GM12878 (cell line): ENCODE results near the gene GAB1. TPM values are rescaled to one million over a fixed set of nuclear protein-coding genes. Genes with fewer than 3 reads are reported as not detected.

ENCODE experiments used
- ATAC-seq: fragments of 200-7000 bp; cut with Tn5 transposase; 3 replicates; pipeline ENCODE4 v1.9.1; 2020; ENCODE audit warnings: mild to moderate bottlenecking, moderate library complexity
- BruUV-seq: library from RNA; stranded (reverse); fragments of 400-500 nt; replicated peaks from 2 replicates; lab custom pipeline; 2021; lab: Mats Ljungman, UMichigan
- CTCF ChIA-PET: fragments of 300-600 bp; sonication (Branson Sonifier 250); formaldehyde crosslinking; extraction: SDS; loops from one replicate; lab custom pipeline; 2021; ENCODE audit warnings: inconsistent platforms; lab: Yijun Ruan, JAX
- POLR2A ChIA-PET: fragments of 350-600 bp; formaldehyde crosslinking; extraction: SDS; loops from one replicate; lab custom pipeline; 2021; ENCODE audit warnings: inconsistent platforms; lab: Charles Lee
- RAD21 ChIA-PET: fragments of 300-600 bp; sonication (Branson Sonifier 250); formaldehyde crosslinking; loops from one replicate; lab custom pipeline; 2023; ENCODE audit warnings: antibody characterized with exemption; ENCODE audit not compliant: unreplicated experiment; lab: Charles Lee
- SMC1A ChIA-PET: fragments of 300-600 bp; sonication (Branson Sonifier 250); formaldehyde crosslinking; loops from one replicate; lab custom pipeline; 2023; ENCODE audit not compliant: unreplicated experiment, uncharacterized antibody; lab: Charles Lee
- DNase-seq: peaks from one replicate; pipeline ENCODE4 v3.0.0-alpha.2; 2011; ENCODE audit warnings: low read depth, low spot score
- FAIRE-seq: peaks from 3 replicates; lab custom pipeline; 2011; peaks lifted over from hg19 to GRCh38; lab: Jason Lieb, UNC
- H2AFZ ChIP-seq: 2 replicates; pipeline ENCODE4 v1.6.0; 2011; ENCODE audit warnings: low read depth, low read length, control low read depth; ENCODE audit not compliant: control insufficient read depth
- H3K27ac ChIP-seq: 2 replicates; pipeline ENCODE4 v1.5.1; 2011; ENCODE audit warnings: control low read depth; ENCODE audit not compliant: control insufficient read depth, insufficient read depth
- H3K27me3 ChIP-seq, 2 experiments: replicated peaks in 1 of 2; 2 replicates each; pipeline versions ENCODE4 v1.6.0 to v1.6.1; 2011; ENCODE audit warnings: low read length in 1 of 2; ENCODE audit not compliant: control insufficient read depth in 2 of 2, insufficient read depth in 2 of 2
- H3K36me3 ChIP-seq, 2 experiments: 2 replicates each; pipeline ENCODE4 v1.5.1; 2011; ENCODE audit warnings: low read length in 1 of 2; ENCODE audit not compliant: control insufficient read depth in 2 of 2, insufficient read depth in 2 of 2
- H3K4me1 ChIP-seq: 2 replicates; pipeline ENCODE4 v1.6.1; 2011; ENCODE audit warnings: mild to moderate bottlenecking, low read length, moderate library complexity, mixed read lengths; ENCODE audit not compliant: control insufficient read depth, insufficient read depth
- H3K4me2 ChIP-seq: 2 replicates; pipeline ENCODE4 v1.6.0; 2011; ENCODE audit warnings: control low read depth; ENCODE audit not compliant: control insufficient read depth, insufficient read depth
- H3K4me3 ChIP-seq: fragments of 200-600 bp; sonication (generic); 2 replicates; pipeline ENCODE4 v1.5.1; 2016
- H3K79me2 ChIP-seq: 2 replicates; pipeline ENCODE4 v1.6.0; 2011; ENCODE audit warnings: low read length; ENCODE audit not compliant: control insufficient read depth, insufficient read depth
- H3K9ac ChIP-seq: 2 replicates; pipeline ENCODE4 v1.8.0; 2011; ENCODE audit warnings: low read length, control low read depth, mixed read lengths; ENCODE audit not compliant: control insufficient read depth, insufficient read depth
- H3K9me3 ChIP-seq: replicated peaks from 3 replicates; pipeline ENCODE4 v1.5.1; 2011; ENCODE audit warnings: mild to moderate bottlenecking, low read length; ENCODE audit not compliant: control insufficient read depth, insufficient read depth
- H4K20me1 ChIP-seq: 2 replicates; pipeline ENCODE4 v1.6.0; 2011; ENCODE audit not compliant: control insufficient read depth, insufficient read depth
- ATF7 ChIP-seq: fragments of 450-650 bp; IDR thresholded peaks from 2 replicates; pipeline ENCODE4 v1.6.1; 2016; ENCODE audit warnings: low read depth, mild to moderate bottlenecking
- BHLHE40 ChIP-seq, 2 experiments: fragments of 450-650 bp in 1 of 2; IDR thresholded peaks; 2 replicates each; pipeline ENCODE4 v1.6.1; 2011 to 2017; ENCODE audit warnings: low read depth in 2 of 2, borderline replicate concordance in 1 of 2, improper control_type of control experiment in 1 of 2, low read length in 1 of 2, mild to moderate bottlenecking in 1 of 2
- CBX5 ChIP-seq: sonication (generic); IDR thresholded peaks from 2 replicates; pipeline ENCODE4 v1.6.1; 2016; ENCODE audit warnings: low read depth, moderate library complexity, mild to moderate bottlenecking, inconsistent platforms
- CREB1 ChIP-seq: IDR thresholded peaks from 2 replicates; pipeline ENCODE4 v1.6.1; 2012; ENCODE audit warnings: low read depth, mild to moderate bottlenecking, inconsistent platforms
- EGR1 ChIP-seq, 2 experiments: IDR thresholded peaks; 1 replicate in 1 of 2; 2 replicates in 1 of 2; pipeline ENCODE4 v1.6.1; 2011 to 2012; ENCODE audit warnings: low read depth in 2 of 2, low read length in 2 of 2, borderline replicate concordance in 1 of 2, mild to moderate bottlenecking in 1 of 2, moderate library complexity in 1 of 2
- ETV6 ChIP-seq, 2 experiments: fragments of 450-650 bp in 1 of 2; IDR thresholded peaks in 1 of 2; conservative IDR thresholded peaks in 1 of 2; 2 replicates each; pipeline ENCODE4 v1.6.1; 2014; ENCODE audit warnings: antibody characterized with exemption in 1 of 2, borderline replicate concordance in 1 of 2, low read depth in 1 of 2, mild to moderate bottlenecking in 1 of 2, moderate library complexity in 1 of 2
- GABPA ChIP-seq: IDR thresholded peaks from 2 replicates; pipeline ENCODE4 v1.6.1; 2014; ENCODE audit warnings: antibody characterized with exemption, low read depth, mild to moderate bottlenecking, inconsistent platforms
- IKZF2 ChIP-seq, 2 experiments: fragments of 450-650 bp; IDR thresholded peaks; 2 replicates each; pipeline ENCODE4 v1.6.1; 2017; ENCODE audit warnings: mild to moderate bottlenecking in 2 of 2, moderate library complexity in 2 of 2
- JUNB ChIP-seq: IDR thresholded peaks from 2 replicates; pipeline ENCODE4 v1.6.1; 2016; ENCODE audit warnings: antibody characterized with exemption, mild to moderate bottlenecking
- PAX5 ChIP-seq: IDR thresholded peaks from 2 replicates; pipeline ENCODE4 v1.6.1; 2011; ENCODE audit warnings: low read depth, low read length, borderline replicate concordance
- POLR2AphosphoS5 ChIP-seq: IDR thresholded peaks from 2 replicates; pipeline ENCODE4 v1.6.1; 2011; ENCODE audit warnings: mild to moderate bottlenecking, low read length, inconsistent platforms
- SIN3A ChIP-seq: IDR thresholded peaks from 2 replicates; pipeline ENCODE4 v1.6.1; 2012; ENCODE audit warnings: low read depth, low read length, improper control_type of control experiment
- SMARCA5 ChIP-seq: fragments of 450-650 bp; IDR thresholded peaks from 2 replicates; pipeline ENCODE4 v1.6.1; 2017; ENCODE audit warnings: mild to moderate bottlenecking
- STAT3 ChIP-seq: IDR thresholded peaks from 2 replicates; pipeline ENCODE4 v1.6.1; 2011; ENCODE audit warnings: low read depth, low read length, improper control_type of control experiment
- TCF3 ChIP-seq: IDR thresholded peaks from 2 replicates; pipeline ENCODE4 v1.6.1; 2012; ENCODE audit warnings: low read depth, mild to moderate bottlenecking, low read length, borderline replicate concordance; ENCODE audit not compliant: insufficient read depth
- ZNF207 ChIP-seq: fragments of 450-650 bp; IDR thresholded peaks from 2 replicates; pipeline ENCODE4 v1.6.1; 2014; ENCODE audit warnings: antibody characterized with exemption, mild to moderate bottlenecking, borderline replicate concordance
- WGBS: methylation state at CpG from one replicate; pipeline ENCODE4 v1.1.6; 2016; ENCODE audit warnings: low lambda C conversion rate; ENCODE audit not compliant: insufficient replicate concordance, insufficient coverage; ENCODE audit errors: missing lambda C conversion rate; 5-methylcytosine and 5-hydroxymethylcytosine counted together
- in situ Hi-C: fragments of 300-500 bp; cut with MboI; formaldehyde crosslinking; loops from 9 replicates; pipeline ENCODE4 v1.14.3; 2018; ENCODE audit warnings: mixed read lengths
- intact Hi-C: fragments of 100-400 bp; cut with micrococcal nuclease; formaldehyde crosslinking; loops from one replicate; pipeline ENCODE4 v1.14.2; 2022; ENCODE audit not compliant: unreplicated experiment
- polyA plus RNA-seq, 11 experiments: library from polyadenylated mRNA; depleted of rRNA in 4 of 11; unstranded in 6 of 11; stranded (reverse) in 5 of 11; fragments of >200 nt; fragmentation: Nextera tagmentation in 4 of 11; fragmentation: Illumina TruSeq in 1 of 11; extraction: Ambion mirVana in 4 of 11; extraction: Trizol in 1 of 11; gene quantifications; 1 replicate in 1 of 11; 2 replicates in 10 of 11; pipeline versions ENCODE4 v1.2.1 to v1.2.3, GENCODE V29; 2011 to 2016; ENCODE audit warnings: inconsistent platforms in 2 of 11, missing spikeins in 2 of 11, low read depth in 1 of 11
- total RNA-seq, 4 experiments: library from RNA; depleted of rRNA in 3 of 4; stranded (reverse); fragments of >200 nt in 3 of 4; fragmentation: Illumina TruSeq in 1 of 4; extraction: Trizol in 1 of 4; gene quantifications; 2 replicates each; pipeline versions ENCODE4 v1.2.1 to v1.2.3, GENCODE V29; 2013 to 2021
- TF ChIP-seq, protein P1 (sequence below): fragments of 450-650 bp; IDR thresholded peaks from 2 replicates; pipeline ENCODE4 v1.6.1; 2017; ENCODE audit warnings: mild to moderate bottlenecking, moderate library complexity
- TF ChIP-seq, protein P2 (sequence below), 3 experiments: IDR thresholded peaks in 2 of 3; conservative IDR thresholded peaks in 1 of 3; 2 replicates each; pipeline ENCODE4 v1.5.1; 2011; ENCODE audit warnings: low read depth in 3 of 3, low read length in 3 of 3, mild to moderate bottlenecking in 3 of 3, control low read depth in 2 of 3, moderate library complexity in 2 of 3, inconsistent platforms in 1 of 3, mixed read lengths in 1 of 3; ENCODE audit not compliant: control insufficient read depth in 2 of 3, insufficient read depth in 1 of 3; ENCODE audit errors: extremely low read depth in 1 of 3
- TF ChIP-seq, protein P3 (sequence below): IDR thresholded peaks from 2 replicates; pipeline ENCODE4 v1.6.1; 2012; ENCODE audit warnings: low read depth, low read length, improper control_type of control experiment

GAB1 gene
- total and polyA plus RNA-seq, 10 of the 15 experiments (the other 5 are each of a cell fraction or from before 2014, with no cell fraction given), result 0.37 to 5.3 (median 3.2) TPM

DNA sequence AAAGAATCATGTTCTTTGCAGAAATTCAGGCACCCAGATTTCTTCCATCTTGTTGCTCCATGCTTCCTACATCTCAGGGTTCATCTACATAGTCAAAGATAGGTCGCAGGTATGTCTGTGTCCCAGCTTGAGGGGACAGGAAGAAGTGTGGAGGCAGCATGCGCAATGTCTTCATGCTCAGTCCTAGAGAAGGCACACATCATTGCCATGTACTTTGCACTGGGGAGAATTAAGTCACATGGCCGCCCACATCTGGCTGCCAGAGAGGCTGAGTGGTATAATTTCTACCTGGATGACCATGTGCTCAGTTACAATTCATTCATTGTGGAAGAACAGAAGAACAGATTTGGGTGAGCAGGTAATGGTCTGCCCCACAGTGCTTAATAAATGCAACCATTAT lies 54.1 kb downstream of the GAB1 start:
- no peaks in the 10 kb centered on the region for H3K4me1 ChIP-seq
- H3K36me3 ChIP-seq, result no peaks in the 10 kb centered on the region
- no peak overlapping the region for H2AFZ ChIP-seq
- no peak overlapping the region for H3K27ac ChIP-seq
- POLR2A ChIA-PET, result interaction anchor here (0.7 kb wide), 1 partner anchor 18 kb away, joined by 3 read pairs; no protein-coding TSS in a partner anchor
- DNase-seq (no peak), FAIRE-seq (no peak), ATAC-seq (peak; percentile 46; the same call in 2 of the 3 replicates)
- RAD21 ChIA-PET, result interaction anchor here (0.6 to 1.9 kb wide), 6 partner anchors 8 to 59 kb away, joined by 3 to 5 read pairs (median 3); no protein-coding TSS in a partner anchor
- no peaks in the 10 kb centered on the region for H4K20me1 ChIP-seq
- SMC1A ChIA-PET, result interaction anchor here (0.8 to 11.0 kb wide), 5 partner anchors 10 to 188 kb away, joined by 3 to 204 read pairs (median 3); no protein-coding TSS in a partner anchor
- BruUV-seq, result no TSS peak
- 65% methylated on average over 3 of the region's 3 CpGs for WGBS
- H3K9ac ChIP-seq, result no peak overlapping the region
- no peak overlapping the region for H3K4me2 ChIP-seq
- CTCF ChIA-PET, result interaction anchor here (1.4 to 5.5 kb wide), 3 partner anchors 11 to 94 kb away, joined by 3 to 39 read pairs (median 14); no protein-coding TSS in a partner anchor
- in situ Hi-C loops (no loop called here), intact Hi-C loops (no loop called here)
- H3K79me2 ChIP-seq, result no peaks in the 10 kb centered on the region
- H3K27me3 ChIP-seq, result no peaks in the 10 kb centered on the region
- no peak overlapping the region for H3K4me3 ChIP-seq
- H3K9me3 ChIP-seq, result no peaks in the 10 kb centered on the region
- TF ChIP-seq GABPA (no peak), CBX5 (no peak), ETV6 (conservative IDR thresholded peaks at IDR 0.05 in 1 of 2, IDR thresholded peaks at IDR 0.05 in 1 of 2; ENCODE audit: borderline replicate concordance in 1 of 2, low read depth in 1 of 2) (no peak), ATF7 (no peak), STAT3 (no peak), JUNB (no peak), SMARCA5 (no peak), PAX5 (no peak), BHLHE40 (IDR thresholded peaks at IDR 0.05; ENCODE audit: borderline replicate concordance in 1 of 2, low read depth in 2 of 2, low read length in 1 of 2) (no peak), IKZF2 (IDR thresholded peaks at IDR 0.05) (no peak), POLR2AphosphoS5 (no peak), EGR1 (IDR thresholded peaks at IDR 0.05; ENCODE audit: borderline replicate concordance in 1 of 2, low read depth in 2 of 2, low read length in 2 of 2) (no peak), TCF3 (no peak), CREB1 (no peak), SIN3A (no peak), ZNF207 (no peak)
- TF ChIP-seq, protein P1, sequence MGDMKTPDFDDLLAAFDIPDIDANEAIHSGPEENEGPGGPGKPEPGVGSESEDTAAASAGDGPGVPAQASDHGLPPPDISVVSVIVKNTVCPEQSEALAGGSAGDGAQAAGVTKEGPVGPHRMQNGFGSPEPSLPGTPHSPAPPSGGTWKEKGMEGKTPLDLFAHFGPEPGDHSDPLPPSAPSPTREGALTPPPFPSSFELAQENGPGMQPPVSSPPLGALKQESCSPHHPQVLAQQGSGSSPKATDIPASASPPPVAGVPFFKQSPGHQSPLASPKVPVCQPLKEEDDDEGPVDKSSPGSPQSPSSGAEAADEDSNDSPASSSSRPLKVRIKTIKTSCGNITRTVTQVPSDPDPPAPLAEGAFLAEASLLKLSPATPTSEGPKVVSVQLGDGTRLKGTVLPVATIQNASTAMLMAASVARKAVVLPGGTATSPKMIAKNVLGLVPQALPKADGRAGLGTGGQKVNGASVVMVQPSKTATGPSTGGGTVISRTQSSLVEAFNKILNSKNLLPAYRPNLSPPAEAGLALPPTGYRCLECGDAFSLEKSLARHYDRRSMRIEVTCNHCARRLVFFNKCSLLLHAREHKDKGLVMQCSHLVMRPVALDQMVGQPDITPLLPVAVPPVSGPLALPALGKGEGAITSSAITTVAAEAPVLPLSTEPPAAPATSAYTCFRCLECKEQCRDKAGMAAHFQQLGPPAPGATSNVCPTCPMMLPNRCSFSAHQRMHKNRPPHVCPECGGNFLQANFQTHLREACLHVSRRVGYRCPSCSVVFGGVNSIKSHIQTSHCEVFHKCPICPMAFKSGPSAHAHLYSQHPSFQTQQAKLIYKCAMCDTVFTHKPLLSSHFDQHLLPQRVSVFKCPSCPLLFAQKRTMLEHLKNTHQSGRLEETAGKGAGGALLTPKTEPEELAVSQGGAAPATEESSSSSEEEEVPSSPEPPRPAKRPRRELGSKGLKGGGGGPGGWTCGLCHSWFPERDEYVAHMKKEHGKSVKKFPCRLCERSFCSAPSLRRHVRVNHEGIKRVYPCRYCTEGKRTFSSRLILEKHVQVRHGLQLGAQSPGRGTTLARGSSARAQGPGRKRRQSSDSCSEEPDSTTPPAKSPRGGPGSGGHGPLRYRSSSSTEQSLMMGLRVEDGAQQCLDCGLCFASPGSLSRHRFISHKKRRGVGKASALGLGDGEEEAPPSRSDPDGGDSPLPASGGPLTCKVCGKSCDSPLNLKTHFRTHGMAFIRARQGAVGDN, result no peak
- TF ChIP-seq, protein P2, sequence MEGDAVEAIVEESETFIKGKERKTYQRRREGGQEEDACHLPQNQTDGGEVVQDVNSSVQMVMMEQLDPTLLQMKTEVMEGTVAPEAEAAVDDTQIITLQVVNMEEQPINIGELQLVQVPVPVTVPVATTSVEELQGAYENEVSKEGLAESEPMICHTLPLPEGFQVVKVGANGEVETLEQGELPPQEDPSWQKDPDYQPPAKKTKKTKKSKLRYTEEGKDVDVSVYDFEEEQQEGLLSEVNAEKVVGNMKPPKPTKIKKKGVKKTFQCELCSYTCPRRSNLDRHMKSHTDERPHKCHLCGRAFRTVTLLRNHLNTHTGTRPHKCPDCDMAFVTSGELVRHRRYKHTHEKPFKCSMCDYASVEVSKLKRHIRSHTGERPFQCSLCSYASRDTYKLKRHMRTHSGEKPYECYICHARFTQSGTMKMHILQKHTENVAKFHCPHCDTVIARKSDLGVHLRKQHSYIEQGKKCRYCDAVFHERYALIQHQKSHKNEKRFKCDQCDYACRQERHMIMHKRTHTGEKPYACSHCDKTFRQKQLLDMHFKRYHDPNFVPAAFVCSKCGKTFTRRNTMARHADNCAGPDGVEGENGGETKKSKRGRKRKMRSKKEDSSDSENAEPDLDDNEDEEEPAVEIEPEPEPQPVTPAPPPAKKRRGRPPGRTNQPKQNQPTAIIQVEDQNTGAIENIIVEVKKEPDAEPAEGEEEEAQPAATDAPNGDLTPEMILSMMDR (IDR thresholded peaks at IDR 0.05 in 2 of 3, conservative IDR thresholded peaks at IDR 0.05 in 1 of 3; ENCODE audit: control insufficient read depth in 2 of 3, extremely low read depth in 1 of 3, insufficient read depth in 1 of 3, low read depth in 3 of 3, low read length in 3 of 3), result no peak
- TF ChIP-seq, protein P3, sequence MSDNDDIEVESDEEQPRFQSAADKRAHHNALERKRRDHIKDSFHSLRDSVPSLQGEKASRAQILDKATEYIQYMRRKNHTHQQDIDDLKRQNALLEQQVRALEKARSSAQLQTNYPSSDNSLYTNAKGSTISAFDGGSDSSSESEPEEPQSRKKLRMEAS, result no peak
